ENCODE data around the gene GNAQ.
A peak's percentile ranks its signal among the peaks of the same experiment; 100 is the strongest.

Gene GNAQ

GRCh38 chr9:77848897-77849296 lies 182.7 kb downstream of the GNAQ start:
- peak; percentile 84 for DNase-seq (ENCODE audit: low read depth)
- H3K4me3 ChIP-seq (ENCODE audit: low read depth, low read length) = no peak overlapping the region
- peak; percentile 75 for TF ChIP-seq MYC (IDR thresholded peaks at IDR 0.05; ENCODE audit: low read depth, low read length)
- no peak for TF ChIP-seq POLR2A (IDR thresholded peaks at IDR 0.05; ENCODE audit: extremely low read depth, insufficient read length)
- TF ChIP-seq MAX (IDR thresholded peaks at IDR 0.05; ENCODE audit: low read depth, low read length) = peak; percentile 89
- TF ChIP-seq CTCF (IDR thresholded peaks at IDR 0.05; ENCODE audit: low read depth, low read length) = no peak

- DNase-seq (ENCODE audit: low read depth) = no peak
Observed at GRCh38 chr9:77848404-77848803, 183.2 kb downstream of the GNAQ start.

GRCh38 chr9:77847626-77848025 lies 184.0 kb downstream of the GNAQ start:
- H3K4me3 ChIP-seq (ENCODE audit: low read depth, low read length) = no peak overlapping the region
- no peak for TF ChIP-seq MAX (IDR thresholded peaks at IDR 0.05; ENCODE audit: low read depth, low read length)
- no peak for TF ChIP-seq CTCF (IDR thresholded peaks at IDR 0.05; ENCODE audit: low read depth, low read length)
- no peak for TF ChIP-seq POLR2A (IDR thresholded peaks at IDR 0.05; ENCODE audit: extremely low read depth, insufficient read length)
- no peak for TF ChIP-seq MYC (IDR thresholded peaks at IDR 0.05; ENCODE audit: low read depth, low read length)
- peak; percentile 48 for DNase-seq (ENCODE audit: low read depth)

More at GRCh38 chr9:77848404-77848803, 183.2 kb downstream of the GNAQ start:
- H3K4me3 ChIP-seq (ENCODE audit: low read depth, low read length) = no peak overlapping the region
- TF ChIP-seq POLR2A (IDR thresholded peaks at IDR 0.05; ENCODE audit: extremely low read depth, insufficient read length) (no peak), CTCF (IDR thresholded peaks at IDR 0.05; ENCODE audit: low read depth, low read length) (no peak), MAX (IDR thresholded peaks at IDR 0.05; ENCODE audit: low read depth, low read length) (no peak), MYC (IDR thresholded peaks at IDR 0.05; ENCODE audit: low read depth, low read length) (no peak)

GRCh38 chr9:77847059-77847499 lies 184.5 kb downstream of the GNAQ start:
- DNase-seq (ENCODE audit: low read depth) = peak; percentile 64
- TF ChIP-seq MYC (IDR thresholded peaks at IDR 0.05; ENCODE audit: low read depth, low read length) (no peak), MAX (IDR thresholded peaks at IDR 0.05; ENCODE audit: low read depth, low read length) (no peak), CTCF (IDR thresholded peaks at IDR 0.05; ENCODE audit: low read depth, low read length) (no peak), POLR2A (IDR thresholded peaks at IDR 0.05; ENCODE audit: extremely low read depth, insufficient read length) (no peak)
- no peak overlapping the region for H3K4me3 ChIP-seq (ENCODE audit: low read depth, low read length)

- no peak for DNase-seq (ENCODE audit: low read depth)
- H3K4me3 ChIP-seq (ENCODE audit: low read depth, low read length) = no peak overlapping the region
- TF ChIP-seq CTCF (IDR thresholded peaks at IDR 0.05; ENCODE audit: low read depth, low read length) (no peak), MAX (IDR thresholded peaks at IDR 0.05; ENCODE audit: low read depth, low read length) (no peak), MYC (IDR thresholded peaks at IDR 0.05; ENCODE audit: low read depth, low read length) (no peak), POLR2A (IDR thresholded peaks at IDR 0.05; ENCODE audit: extremely low read depth, insufficient read length) (no peak)
Observed at GRCh38 chr9:77844415-77844814, 187.2 kb downstream of the GNAQ start.

GRCh38 chr9:77843871-77844155 lies 187.8 kb downstream of the GNAQ start:
- no peak for DNase-seq (ENCODE audit: low read depth)
- no peak overlapping the region for H3K4me3 ChIP-seq (ENCODE audit: low read depth, low read length)
- TF ChIP-seq CTCF (IDR thresholded peaks at IDR 0.05; ENCODE audit: low read depth, low read length) = no peak
- no peak for TF ChIP-seq MAX (IDR thresholded peaks at IDR 0.05; ENCODE audit: low read depth, low read length)
- TF ChIP-seq POLR2A (IDR thresholded peaks at IDR 0.05; ENCODE audit: extremely low read depth, insufficient read length) = no peak
- no peak for TF ChIP-seq MYC (IDR thresholded peaks at IDR 0.05; ENCODE audit: low read depth, low read length)
